Mucosa of stomach (tissue), 1 donor: ENCODE data around the gene CFAP92.

ENCODE experiments used
- H3K27me3 ChIP-seq: one replicate; pipeline ENCODE4 v1.7.0; 2013; ENCODE audit warnings: mild to moderate bottlenecking, low read length; ENCODE audit not compliant: control insufficient read depth, insufficient read depth
- H3K36me3 ChIP-seq: one replicate; pipeline ENCODE4 v1.7.0; 2013; ENCODE audit warnings: low read length; ENCODE audit not compliant: control insufficient read depth, insufficient read depth
- H3K4me1 ChIP-seq: one replicate; pipeline ENCODE4 v1.7.0; 2013; ENCODE audit warnings: mild to moderate bottlenecking, low read length; ENCODE audit not compliant: control insufficient read depth, insufficient read depth
- H3K4me3 ChIP-seq: one replicate; pipeline ENCODE4 v1.7.0; 2013; ENCODE audit warnings: low read length
- H3K9ac ChIP-seq: one replicate; pipeline ENCODE4 v1.7.0; 2013; ENCODE audit warnings: mild to moderate bottlenecking, low read length, moderate library complexity
- H3K9me3 ChIP-seq: one replicate; pipeline ENCODE4 v1.7.0; 2013; ENCODE audit warnings: mild to moderate bottlenecking, low read length, moderate library complexity; ENCODE audit not compliant: control insufficient read depth
- donor health status: Pancreatic carcinoma.

CFAP92 gene

DNA sequence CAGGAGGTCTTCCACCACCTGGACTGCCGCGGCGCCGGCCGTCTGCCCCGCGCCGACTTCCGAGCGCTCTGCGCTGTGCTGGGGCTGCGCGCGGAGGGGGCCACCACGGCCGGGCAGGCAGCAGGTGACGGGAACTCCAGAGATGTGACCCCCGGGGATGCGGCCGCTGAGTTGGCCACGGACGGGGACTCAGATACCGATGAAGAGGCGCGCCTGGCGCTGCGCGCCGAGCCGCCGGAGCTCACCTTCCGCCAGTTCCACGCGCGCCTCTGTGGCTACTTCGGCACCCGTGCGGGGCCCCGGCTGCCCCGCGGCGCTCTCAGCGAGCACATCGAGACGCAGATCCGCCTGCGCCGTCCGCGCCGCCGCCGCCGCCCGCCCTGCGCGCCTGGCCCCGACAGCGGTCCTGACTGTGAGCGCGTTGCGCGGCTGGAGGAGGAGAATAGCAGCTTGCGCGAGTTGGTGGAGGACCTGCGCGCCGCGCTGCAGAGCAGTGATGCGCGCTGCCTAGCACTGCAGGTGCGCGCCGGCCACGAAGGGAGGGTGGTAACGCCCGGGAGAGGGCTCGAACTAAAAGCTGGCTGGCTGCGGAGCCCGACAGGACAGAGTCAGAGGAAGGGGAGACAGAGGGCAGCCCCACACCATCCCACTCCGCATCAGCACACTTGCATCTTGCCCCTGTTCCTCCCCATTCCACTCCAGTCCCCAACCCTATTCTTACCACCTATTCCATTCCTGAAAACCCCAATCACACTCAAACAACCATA is 8.1 kb upstream of the CFAP92 start:
- Histone ChIP-seq H3K4me1 (peaks cover 30% of the 10 kb centered on the region), H3K9ac (no peak overlapping the region), H3K36me3 (no peaks in the 10 kb centered on the region), H3K27me3 (peaks cover 34% of the 10 kb centered on the region), H3K9me3 (no peaks in the 10 kb centered on the region), H3K4me3 (no peak overlapping the region)

- no peak within 1 kb of the TSS for H3K4me3 ChIP-seq
- H3K9me3 ChIP-seq = no peaks in the 10 kb centered on the region
- peak within 1 kb of the TSS; percentile 48 for H3K9ac ChIP-seq
- H3K4me1 ChIP-seq = peaks cover 30% of the 10 kb centered on the region
- H3K27me3 ChIP-seq = peaks cover 34% of the 10 kb centered on the region
- no peaks in the 10 kb centered on the region for H3K36me3 ChIP-seq
Measured at GRCh38 chr3:129001101-129001805, 7.4 kb upstream of the CFAP92 start, which contains the start of gene EFCC1. TSS of gene EFCC1 (plus strand) at chr3:129001304. CDS start at chr3:129001629, 325 bp downstream.

DNA sequence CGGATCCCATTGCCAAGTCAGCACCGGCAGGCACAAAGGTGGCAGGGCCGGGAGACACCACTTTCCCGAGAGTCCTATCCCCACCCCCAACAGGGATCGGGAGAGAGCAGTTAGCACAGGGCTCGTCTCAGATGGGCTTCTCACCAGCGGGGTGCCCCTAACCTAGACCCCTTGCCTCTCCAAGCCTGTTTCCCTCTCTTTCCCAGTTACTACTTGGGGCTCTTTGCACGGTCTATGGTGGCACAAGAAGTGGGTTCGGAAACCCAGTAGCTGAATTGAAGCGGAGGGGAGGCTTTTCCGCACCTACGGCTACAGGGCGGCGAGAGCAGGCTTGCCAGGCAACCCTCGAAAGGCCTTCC is 6.8 kb upstream of the CFAP92 start:
- Histone ChIP-seq H3K4me1 (peaks cover 25% of the 10 kb centered on the region), H3K27me3 (peaks cover 37% of the 10 kb centered on the region), H3K9me3 (no peaks in the 10 kb centered on the region), H3K4me3 (no peak overlapping the region), H3K9ac (peak overlapping the region; percentile 48), H3K36me3 (no peaks in the 10 kb centered on the region)

- Histone ChIP-seq H3K4me1 (peaks cover 16% of the 10 kb centered on the region), H3K4me3 (no peak overlapping the region), H3K27me3 (peaks cover 38% of the 10 kb centered on the region), H3K9ac (no peak overlapping the region), H3K36me3 (no peaks in the 10 kb centered on the region), H3K9me3 (no peaks in the 10 kb centered on the region)
Measured at GRCh38 chr3:128999102-128999501, 5.2 kb upstream of the CFAP92 start.

GRCh38 chr3:128998561-128998960 is 4.7 kb upstream of the CFAP92 start:
- Histone ChIP-seq H3K9ac (no peak overlapping the region), H3K4me3 (no peak overlapping the region), H3K9me3 (no peaks in the 10 kb centered on the region), H3K36me3 (no peaks in the 10 kb centered on the region), H3K4me1 (peaks cover 20% of the 10 kb centered on the region), H3K27me3 (peaks cover 39% of the 10 kb centered on the region)

GRCh38 chr3:128997486-128998133 is 3.7 kb upstream of the CFAP92 start:
- Histone ChIP-seq H3K27me3 (peaks cover 35% of the 10 kb centered on the region), H3K36me3 (no peaks in the 10 kb centered on the region), H3K4me1 (peaks cover 24% of the 10 kb centered on the region), H3K4me3 (no peak overlapping the region), H3K9me3 (no peaks in the 10 kb centered on the region), H3K9ac (no peak overlapping the region)

- peaks cover 26% of the 10 kb centered on the region for H3K27me3 ChIP-seq
- H3K4me3 ChIP-seq = no peak overlapping the region
- no peaks in the 10 kb centered on the region for H3K9me3 ChIP-seq
- no peaks in the 10 kb centered on the region for H3K36me3 ChIP-seq
- no peak overlapping the region for H3K9ac ChIP-seq
- H3K4me1 ChIP-seq = peaks cover 24% of the 10 kb centered on the region
Measured at GRCh38 chr3:128996726-128997125, 2.9 kb upstream of the CFAP92 start.

- H3K27me3 ChIP-seq = peaks cover 21% of the 10 kb centered on the region
- H3K36me3 ChIP-seq = no peaks in the 10 kb centered on the region
- peaks cover 23% of the 10 kb centered on the region for H3K4me1 ChIP-seq
- no peaks in the 10 kb centered on the region for H3K9me3 ChIP-seq
- H3K4me3 ChIP-seq = no peak overlapping the region
- no peak overlapping the region for H3K9ac ChIP-seq
Measured at GRCh38 chr3:128996200-128996599, 2.3 kb upstream of the CFAP92 start.

- Histone ChIP-seq H3K4me1 (peaks cover 18% of the 10 kb centered on the region), H3K4me3 (no peak overlapping the region), H3K27me3 (peaks cover 16% of the 10 kb centered on the region), H3K36me3 (no peaks in the 10 kb centered on the region), H3K9ac (no peak overlapping the region), H3K9me3 (no peaks in the 10 kb centered on the region)
Measured at GRCh38 chr3:128995737-128996136, 1.9 kb upstream of the CFAP92 start.

DNA sequence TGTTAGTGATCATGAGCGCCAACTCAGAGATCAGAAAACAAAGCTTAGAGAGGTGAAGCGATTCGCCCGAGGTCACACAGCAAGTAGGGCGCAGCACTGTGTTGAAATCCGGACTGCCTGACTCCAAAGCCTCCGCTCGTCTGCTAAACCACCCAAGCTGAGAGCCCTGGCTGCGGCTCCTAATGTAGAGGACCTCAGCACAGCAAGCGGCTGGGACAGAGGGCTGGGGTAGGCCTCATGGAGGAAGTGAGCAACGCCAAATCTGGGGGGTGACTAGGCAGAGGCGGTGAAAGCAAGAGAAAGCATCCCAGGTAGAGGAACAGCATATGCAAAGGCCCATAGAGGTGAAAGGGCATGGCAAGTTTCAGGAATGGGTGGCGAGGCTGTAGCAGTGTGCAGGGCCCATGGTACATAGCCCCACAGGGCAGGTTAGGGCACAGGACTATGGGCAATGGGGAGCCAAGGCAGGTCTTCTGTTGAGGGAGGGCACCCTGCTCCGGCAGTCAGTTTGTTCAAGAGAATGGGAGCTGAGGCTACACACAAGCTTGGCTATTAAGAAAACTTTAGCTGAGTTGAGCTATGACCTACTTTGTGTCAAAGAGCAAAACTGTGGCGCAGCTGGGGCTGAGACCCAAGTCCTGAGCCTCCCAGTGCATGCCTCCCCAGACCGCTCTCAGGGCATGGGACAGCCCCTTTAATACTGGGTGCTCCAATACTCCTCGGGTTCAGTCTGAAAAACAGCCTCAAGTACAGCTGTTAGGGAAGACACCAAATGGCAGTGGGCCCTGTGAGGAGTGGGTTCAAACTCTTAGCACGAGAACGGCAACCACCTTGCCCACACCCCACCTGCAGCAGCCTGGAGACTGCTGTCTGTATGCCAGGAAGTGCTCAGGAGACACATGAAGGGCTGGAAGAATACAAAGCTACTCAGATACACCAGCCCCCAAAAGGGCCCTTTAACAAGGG is 988 bp upstream of the CFAP92 start:
- peaks cover 11% of the 10 kb centered on the region for H3K27me3 ChIP-seq
- H3K4me3 ChIP-seq = no peak overlapping the region
- H3K36me3 ChIP-seq = no peaks in the 10 kb centered on the region
- no peak overlapping the region for H3K9ac ChIP-seq
- peaks cover 17% of the 10 kb centered on the region for H3K4me1 ChIP-seq
- H3K9me3 ChIP-seq = no peaks in the 10 kb centered on the region

DNA sequence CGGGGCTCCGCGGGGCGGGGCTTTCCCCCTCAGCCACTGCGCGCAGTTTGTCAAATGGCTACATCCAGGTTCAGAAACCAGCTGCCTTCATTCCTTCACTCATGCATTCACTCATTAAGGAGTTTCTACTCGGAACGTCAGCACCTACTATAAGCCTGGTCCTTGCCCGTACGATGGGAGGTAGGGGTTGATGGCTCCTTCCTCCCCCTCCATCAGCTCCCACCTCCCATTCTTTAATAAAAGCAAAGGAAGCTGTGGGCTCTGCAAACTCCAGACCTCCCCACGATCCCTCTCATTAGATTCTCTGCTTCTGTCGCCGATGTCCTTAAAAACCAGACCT is 267 bp upstream of the CFAP92 start:
- peaks cover 11% of the 10 kb centered on the region for H3K27me3 ChIP-seq
- no peak overlapping the region for H3K9ac ChIP-seq
- no peaks in the 10 kb centered on the region for H3K36me3 ChIP-seq

More for the DNA sequence above, 267 bp upstream of the CFAP92 start:
- Histone ChIP-seq H3K9me3 (no peaks in the 10 kb centered on the region), H3K4me3 (no peak overlapping the region), H3K4me1 (peaks cover 17% of the 10 kb centered on the region)
